Spleen (tissue), 7 donors: ENCODE results near the gene NAXE.

Experiments
- POLR2A ChIP-seq, 3 donors: fragments of 450-650 bp; IDR thresholded peaks; one replicate each; pipeline ENCODE4 v1.5.1; 2017; ENCODE audit warnings: antibody characterized with exemption in 3 of 3, mild to moderate bottlenecking in 1 of 3
- TF ChIP-seq, protein P1 (sequence below), 11 experiments: fragments of 200-600 bp in 7 of 11; fragments of 450-650 bp in 4 of 11; sonication (generic) in 4 of 11; IDR thresholded peaks in 8 of 11; conservative IDR thresholded peaks in 3 of 11; 1 replicate in 7 of 11; 2 replicates in 4 of 11; pipeline versions ENCODE4 v1.4.0 to v1.8.0; 2016 to 2021; ENCODE audit warnings: antibody characterized with exemption in 11 of 11, inconsistent platforms in 4 of 11, mild to moderate bottlenecking in 1 of 11
- donor health status: DM: no; HTN: no; CAD: no; lungs with moderate emphysema.
- donor health status: DM: no; HTN: no; CAD: no.
- donor health status: DM: no; HTN: no; CAD: no.

DNA sequence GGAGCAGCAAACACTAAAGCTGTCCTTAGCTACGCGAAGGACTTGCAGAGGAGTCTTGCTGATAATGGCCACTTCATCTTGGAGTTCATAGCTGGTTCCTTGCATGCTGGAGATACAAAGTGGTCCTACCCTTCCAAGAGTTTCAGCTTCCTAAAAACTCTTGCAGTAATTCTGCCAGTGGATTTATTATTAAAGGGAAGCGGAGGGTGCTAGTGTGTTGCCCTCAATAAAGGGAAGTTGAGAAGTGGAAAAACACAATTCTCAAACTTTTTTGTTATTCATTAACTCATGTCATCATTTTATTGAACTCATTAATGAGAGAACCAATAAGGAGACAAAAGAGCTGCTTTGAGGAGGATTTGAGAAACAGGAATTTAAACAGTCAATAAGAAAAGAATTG, 21.1 kb downstream of the NAXE start:
- no peak for TF ChIP-seq POLR2A (IDR thresholded peaks at IDR 0.05)
- TF ChIP-seq, protein P1, sequence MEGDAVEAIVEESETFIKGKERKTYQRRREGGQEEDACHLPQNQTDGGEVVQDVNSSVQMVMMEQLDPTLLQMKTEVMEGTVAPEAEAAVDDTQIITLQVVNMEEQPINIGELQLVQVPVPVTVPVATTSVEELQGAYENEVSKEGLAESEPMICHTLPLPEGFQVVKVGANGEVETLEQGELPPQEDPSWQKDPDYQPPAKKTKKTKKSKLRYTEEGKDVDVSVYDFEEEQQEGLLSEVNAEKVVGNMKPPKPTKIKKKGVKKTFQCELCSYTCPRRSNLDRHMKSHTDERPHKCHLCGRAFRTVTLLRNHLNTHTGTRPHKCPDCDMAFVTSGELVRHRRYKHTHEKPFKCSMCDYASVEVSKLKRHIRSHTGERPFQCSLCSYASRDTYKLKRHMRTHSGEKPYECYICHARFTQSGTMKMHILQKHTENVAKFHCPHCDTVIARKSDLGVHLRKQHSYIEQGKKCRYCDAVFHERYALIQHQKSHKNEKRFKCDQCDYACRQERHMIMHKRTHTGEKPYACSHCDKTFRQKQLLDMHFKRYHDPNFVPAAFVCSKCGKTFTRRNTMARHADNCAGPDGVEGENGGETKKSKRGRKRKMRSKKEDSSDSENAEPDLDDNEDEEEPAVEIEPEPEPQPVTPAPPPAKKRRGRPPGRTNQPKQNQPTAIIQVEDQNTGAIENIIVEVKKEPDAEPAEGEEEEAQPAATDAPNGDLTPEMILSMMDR (IDR thresholded peaks at IDR 0.05 in 8 of 11, conservative IDR thresholded peaks at IDR 0.05 in 3 of 11): no peak
